ENCODE measurements around the gene NTMT1. TPM values are rescaled to one million over a fixed set of nuclear protein-coding genes. Genes with fewer than 3 reads are reported as not detected.

NTMT1 gene
- total and polyA plus RNA-seq, 7 donors = 67.5 to 178 (median 92.9) TPM

- peaks cover 14% of the 10 kb centered on the region for H3K4me1 ChIP-seq
- no peak overlapping the region for H3K27ac ChIP-seq
- WGBS, 3 donors = 66 to 69% (median 68%) methylated on average over 17 of the region's 17 CpGs
- no peaks in the 10 kb centered on the region for H3K27me3 ChIP-seq (ENCODE audit: insufficient read depth in 3 of 3, low read length in 2 of 3)
- intact Hi-C loops (cut with DNase I) = loop anchor here (5.0 kb wide), 2 partner anchors 92 to 137 kb away; no protein-coding TSS in a partner anchor
- TF ChIP-seq CTCF (IDR thresholded peaks at IDR 0.05) = no peak
- H3K9me3 ChIP-seq = no peaks in the 10 kb centered on the region
- no peak for ATAC-seq
- H3K36me3 ChIP-seq (ENCODE audit: insufficient read depth in 1 of 2, low read depth in 1 of 2) = no peaks in the 10 kb centered on the region
- no peak for DNase-seq
- H3K4me3 ChIP-seq = no peak overlapping the region
These were observed 18.9 kb downstream of the NTMT1 start for GRCh38 chr9:129644902-129645301.

GRCh38 chr9:129646252-129646651 lies 20.3 kb downstream of the NTMT1 start:
- H3K4me3 ChIP-seq = no peak overlapping the region
- peaks cover under 1% of the 10 kb centered on the region for H3K4me1 ChIP-seq
- WGBS, 3 donors = 66 to 72% (median 68%) methylated on average over 11 to 12 of the region's 12 CpGs
- no peaks in the 10 kb centered on the region for H3K9me3 ChIP-seq
- intact Hi-C loops (cut with DNase I) = no loop called here
- no peak for TF ChIP-seq CTCF (IDR thresholded peaks at IDR 0.05)
- DNase-seq = no peak
- no peak overlapping the region for H3K27ac ChIP-seq
- no peaks in the 10 kb centered on the region for H3K27me3 ChIP-seq (ENCODE audit: insufficient read depth in 3 of 3, low read length in 2 of 3)
- no peak for ATAC-seq
- H3K36me3 ChIP-seq (ENCODE audit: insufficient read depth in 1 of 2, low read depth in 1 of 2) = no peaks in the 10 kb centered on the region

GRCh38 chr9:129646654-129647053 lies 20.7 kb downstream of the NTMT1 start:
- DNase-seq = no peak
- no peaks in the 10 kb centered on the region for H3K36me3 ChIP-seq (ENCODE audit: insufficient read depth in 1 of 2, low read depth in 1 of 2)
- intact Hi-C loops (cut with DNase I) = no loop called here

GRCh38 chr9:129647635-129648034 lies 21.7 kb downstream of the NTMT1 start:
- Histone ChIP-seq H3K27ac (no peak overlapping the region), H3K4me3 (no peak overlapping the region), H3K9me3 (no peaks in the 10 kb centered on the region), H3K4me1 (no peaks in the 10 kb centered on the region), H3K36me3 (ENCODE audit: insufficient read depth in 1 of 2, low read depth in 1 of 2) (no peaks in the 10 kb centered on the region), H3K27me3 (ENCODE audit: insufficient read depth in 3 of 3, low read length in 2 of 3) (no peaks in the 10 kb centered on the region)
- WGBS, 3 donors = 87 to 91% (median 88%) methylated on average over 10 of the region's 10 CpGs
- no peak for TF ChIP-seq CTCF (IDR thresholded peaks at IDR 0.05)
- intact Hi-C loops (cut with DNase I) = no loop called here
- ATAC-seq (no peak), DNase-seq (no peak)

More at GRCh38 chr9:129646654-129647053, 20.7 kb downstream of the NTMT1 start:
- Histone ChIP-seq H3K27ac (no peak overlapping the region), H3K9me3 (no peaks in the 10 kb centered on the region), H3K4me3 (no peak overlapping the region), H3K27me3 (ENCODE audit: insufficient read depth in 3 of 3, low read length in 2 of 3) (no peaks in the 10 kb centered on the region), H3K4me1 (no peaks in the 10 kb centered on the region)
- WGBS, 3 donors = 92 to 96% (median 95%) methylated on average over 7 of the region's 7 CpGs
- no peak for TF ChIP-seq CTCF (IDR thresholded peaks at IDR 0.05)
- no peak for ATAC-seq

GRCh38 chr9:129648092-129648763 lies 22.3 kb downstream of the NTMT1 start:
- no peak for TF ChIP-seq CTCF (IDR thresholded peaks at IDR 0.05)
- Histone ChIP-seq H3K4me1 (no peaks in the 10 kb centered on the region), H3K4me3 (no peak overlapping the region), H3K9me3 (no peaks in the 10 kb centered on the region), H3K27me3 (ENCODE audit: insufficient read depth in 3 of 3, low read length in 2 of 3) (no peaks in the 10 kb centered on the region), H3K36me3 (ENCODE audit: insufficient read depth in 1 of 2, low read depth in 1 of 2) (no peaks in the 10 kb centered on the region), H3K27ac (no peak overlapping the region)
- no peak for ATAC-seq
- intact Hi-C loops (cut with DNase I) = no loop called here
- no peak for DNase-seq
- WGBS, 3 donors = 53 to 65% (median 55%) methylated on average over 15 to 16 of the region's 16 CpGs

Measured in psoas muscle (tissue), 8 donors.